Liver (tissue), 9 donors: ENCODE results near the gene UBE2E2. TPM values are rescaled to one million over a fixed set of nuclear protein-coding genes. Genes with fewer than 3 reads are reported as not detected.

Experiments used
- DNase-seq: peaks from one replicate; pipeline ENCODE4 v3.0.0-alpha.2; 2017; ENCODE audit warnings: low spot score
- H3K27ac ChIP-seq, 2 donors: one replicate each; pipeline ENCODE4 v1.7.0; 2013; ENCODE audit warnings: inconsistent platforms in 2 of 2, low read length in 2 of 2, control low read depth in 1 of 2, low read depth in 1 of 2, mild to moderate bottlenecking in 1 of 2
- H3K27me3 ChIP-seq, 4 donors: one replicate each; pipeline versions ENCODE4 v1.6.1 to v1.7.0; 2013; ENCODE audit warnings: low read length in 3 of 4, inconsistent platforms in 1 of 4, mild to moderate bottlenecking in 1 of 4, moderate library complexity in 1 of 4; ENCODE audit not compliant: control insufficient read depth in 4 of 4, insufficient read depth in 4 of 4
- H3K36me3 ChIP-seq, 4 donors: one replicate each; pipeline versions ENCODE4 v1.6.1 to v1.7.0; 2013; ENCODE audit warnings: low read length in 3 of 4, mild to moderate bottlenecking in 3 of 4, low read depth in 1 of 4, moderate library complexity in 1 of 4; ENCODE audit not compliant: control insufficient read depth in 4 of 4, insufficient read depth in 3 of 4
- H3K4me1 ChIP-seq, 4 donors: one replicate each; pipeline versions ENCODE4 v1.6.1 to v1.7.0; 2013; ENCODE audit warnings: low read length in 3 of 4, mild to moderate bottlenecking in 3 of 4, moderate library complexity in 1 of 4; ENCODE audit not compliant: control insufficient read depth in 4 of 4, insufficient read depth in 4 of 4
- H3K4me3 ChIP-seq, 3 donors: one replicate each; pipeline versions ENCODE4 v1.6.1 to v1.7.0; 2013; ENCODE audit warnings: low read length in 3 of 3, control low read depth in 1 of 3, low read depth in 1 of 3, mild to moderate bottlenecking in 1 of 3
- H3K9ac ChIP-seq, 2 donors: one replicate each; pipeline ENCODE4 v1.7.0; 2013; ENCODE audit warnings: low read length in 2 of 2, mild to moderate bottlenecking in 2 of 2, moderate library complexity in 2 of 2, control low read depth in 1 of 2, low read depth in 1 of 2
- H3K9me3 ChIP-seq, 4 donors: one replicate each; pipeline versions ENCODE4 v1.6.1 to v1.7.0; 2013; ENCODE audit warnings: low read length in 3 of 4; ENCODE audit not compliant: control insufficient read depth in 4 of 4
- EGR1 ChIP-seq, 2 donors: IDR thresholded peaks; 2 replicates each; pipeline ENCODE4 v1.6.1; 2016 to 2018; ENCODE audit warnings: antibody characterized with exemption in 2 of 2, low read depth in 2 of 2
- FOXA1 ChIP-seq: IDR thresholded peaks from 2 replicates; pipeline ENCODE4 v1.6.1; 2016; ENCODE audit warnings: antibody characterized with exemption
- FOXA2 ChIP-seq: IDR thresholded peaks from 2 replicates; pipeline ENCODE4 v1.6.1; 2016; ENCODE audit warnings: antibody characterized with exemption
- GABPA ChIP-seq, 2 donors: IDR thresholded peaks in 1 of 2; conservative IDR thresholded peaks in 1 of 2; 2 replicates each; pipeline ENCODE4 v1.6.1; 2016; ENCODE audit warnings: antibody characterized with exemption in 2 of 2, mild to moderate bottlenecking in 1 of 2, moderate library complexity in 1 of 2
- HNF4A ChIP-seq, 2 donors: conservative IDR thresholded peaks; 2 replicates each; pipeline ENCODE4 v1.6.1; 2016; ENCODE audit warnings: antibody characterized with exemption in 2 of 2, mild to moderate bottlenecking in 2 of 2
- HNF4G ChIP-seq: IDR thresholded peaks from 2 replicates; pipeline ENCODE4 v1.6.1; 2016; ENCODE audit warnings: antibody characterized with exemption
- JUND ChIP-seq, 2 donors: IDR thresholded peaks; 2 replicates each; pipeline ENCODE4 v1.6.1; 2016; ENCODE audit warnings: antibody characterized with exemption in 2 of 2
- NR2F2 ChIP-seq: IDR thresholded peaks from 2 replicates; pipeline ENCODE4 v1.6.1; 2016; ENCODE audit warnings: antibody characterized with exemption
- RAD21 ChIP-seq, 2 donors: IDR thresholded peaks; 2 replicates each; pipeline ENCODE4 v1.6.1; 2016; ENCODE audit warnings: antibody characterized with exemption in 2 of 2, mild to moderate bottlenecking in 2 of 2
- RXRA ChIP-seq, 2 donors: IDR thresholded peaks; 2 replicates each; pipeline ENCODE4 v1.6.1; 2017 to 2018; ENCODE audit warnings: antibody characterized with exemption in 2 of 2, mild to moderate bottlenecking in 1 of 2
- SP1 ChIP-seq: IDR thresholded peaks from 2 replicates; pipeline ENCODE4 v1.6.1; 2018; ENCODE audit warnings: antibody characterized with exemption, mild to moderate bottlenecking
- TAF1 ChIP-seq: conservative IDR thresholded peaks from 2 replicates; pipeline ENCODE4 v1.6.1; 2016; ENCODE audit warnings: antibody characterized with exemption, mild to moderate bottlenecking
- YY1 ChIP-seq: IDR thresholded peaks from 2 replicates; pipeline ENCODE4 v1.6.1; 2016; ENCODE audit warnings: antibody characterized with exemption, mild to moderate bottlenecking
- WGBS: extraction: QIAGEN DNeasy Blood & Tissue Kit; methylation state at CpG from one replicate; pipeline ENCODE4 v1.1.7; 2013; 5-methylcytosine and 5-hydroxymethylcytosine counted together
- polyA plus RNA-seq, 2 donors: library from polyadenylated mRNA; stranded (reverse) in 1 of 2; unstranded in 1 of 2; fragments of 200-250 nt in 1 of 2; fragments of >200 nt in 1 of 2; fragmentation: Nextera tagmentation in 1 of 2; extraction: Ambion mirVana in 1 of 2; gene quantifications; one replicate each; pipeline versions ENCODE4 v1.2.1 to v1.2.3, GENCODE V29; 2013 to 2015
- total RNA-seq, 2 donors: library from RNA; depleted of rRNA; stranded (reverse); fragments of >200 nt; gene quantifications; one replicate each; pipeline ENCODE4 v1.2.3, GENCODE V29; 2014
- TF ChIP-seq, protein P1 (sequence below): IDR thresholded peaks from 2 replicates; pipeline ENCODE4 v1.6.1; 2016; ENCODE audit warnings: antibody characterized with exemption
- TF ChIP-seq, protein P2 (sequence below): IDR thresholded peaks from 2 replicates; pipeline ENCODE4 v1.6.1; 2016; ENCODE audit warnings: antibody characterized with exemption, mild to moderate bottlenecking
- TF ChIP-seq, protein P3 (sequence below): IDR thresholded peaks from 2 replicates; pipeline ENCODE4 v1.6.1; 2016; ENCODE audit warnings: antibody characterized with exemption
- TF ChIP-seq, protein P4 (sequence below): fragments of 150-350 bp; IDR thresholded peaks from 2 replicates; pipeline ENCODE4 v1.5.1; 2017; ENCODE audit warnings: improper control_type of control experiment, low read depth, low read length; ENCODE audit not compliant: missing input control
- TF ChIP-seq, protein P5 (sequence below): IDR thresholded peaks from 2 replicates; pipeline ENCODE4 v1.6.1; 2016; ENCODE audit warnings: antibody characterized with exemption
- donor health status: healthy.
- donor health status: healthy.
- donor health status: healthy.
- donor health status: healthy.
- donor health status: healthy.

UBE2E2 gene
- total and polyA plus RNA-seq, 4 donors = 9.0 to 27.8 (median 16.8) TPM

DNA sequence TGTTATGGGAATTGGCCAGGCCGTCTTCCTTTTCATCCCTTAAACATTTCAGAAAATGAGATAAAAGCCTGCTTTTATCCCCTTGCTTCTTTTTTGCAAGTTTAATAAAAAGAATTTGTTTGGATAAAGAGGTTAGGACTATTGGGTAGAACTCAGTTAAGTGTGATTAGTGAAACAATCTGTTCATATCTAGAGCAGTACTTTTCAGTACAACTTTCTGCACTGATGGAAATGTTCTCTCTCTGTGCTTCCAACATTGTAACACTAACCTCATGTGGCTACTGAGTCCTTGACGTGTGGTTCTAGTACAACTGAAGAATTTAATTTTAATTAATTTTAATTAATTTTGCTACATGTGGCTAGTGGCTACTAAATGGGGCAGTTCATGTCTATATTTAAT, 246.9 kb downstream of the UBE2E2 start:
- no peak for DNase-seq
- no peak overlapping the region for H3K27ac ChIP-seq
- no peak overlapping the region for H3K9ac ChIP-seq
- TF ChIP-seq SP1 (no peak), HNF4G (no peak), YY1 (no peak), HNF4A (conservative IDR thresholded peaks at IDR 0.05) (no peak), GABPA (IDR thresholded peaks at IDR 0.05 in 1 of 2, conservative IDR thresholded peaks at IDR 0.05 in 1 of 2) (no peak), NR2F2 (no peak), TAF1 (no peak), JUND (IDR thresholded peaks at IDR 0.05) (no peak), FOXA1 (no peak), RAD21 (IDR thresholded peaks at IDR 0.05) (no peak), EGR1 (IDR thresholded peaks at IDR 0.05; ENCODE audit: low read depth in 2 of 2) (no peak), RXRA (IDR thresholded peaks at IDR 0.05) (no peak), FOXA2 (no peak)
- TF ChIP-seq, protein P1, sequence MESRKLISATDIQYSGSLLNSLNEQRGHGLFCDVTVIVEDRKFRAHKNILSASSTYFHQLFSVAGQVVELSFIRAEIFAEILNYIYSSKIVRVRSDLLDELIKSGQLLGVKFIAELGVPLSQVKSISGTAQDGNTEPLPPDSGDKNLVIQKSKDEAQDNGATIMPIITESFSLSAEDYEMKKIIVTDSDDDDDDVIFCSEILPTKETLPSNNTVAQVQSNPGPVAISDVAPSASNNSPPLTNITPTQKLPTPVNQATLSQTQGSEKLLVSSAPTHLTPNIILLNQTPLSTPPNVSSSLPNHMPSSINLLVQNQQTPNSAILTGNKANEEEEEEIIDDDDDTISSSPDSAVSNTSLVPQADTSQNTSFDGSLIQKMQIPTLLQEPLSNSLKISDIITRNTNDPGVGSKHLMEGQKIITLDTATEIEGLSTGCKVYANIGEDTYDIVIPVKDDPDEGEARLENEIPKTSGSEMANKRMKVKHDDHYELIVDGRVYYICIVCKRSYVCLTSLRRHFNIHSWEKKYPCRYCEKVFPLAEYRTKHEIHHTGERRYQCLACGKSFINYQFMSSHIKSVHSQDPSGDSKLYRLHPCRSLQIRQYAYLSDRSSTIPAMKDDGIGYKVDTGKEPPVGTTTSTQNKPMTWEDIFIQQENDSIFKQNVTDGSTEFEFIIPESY = no peak
- TF ChIP-seq, protein P2, sequence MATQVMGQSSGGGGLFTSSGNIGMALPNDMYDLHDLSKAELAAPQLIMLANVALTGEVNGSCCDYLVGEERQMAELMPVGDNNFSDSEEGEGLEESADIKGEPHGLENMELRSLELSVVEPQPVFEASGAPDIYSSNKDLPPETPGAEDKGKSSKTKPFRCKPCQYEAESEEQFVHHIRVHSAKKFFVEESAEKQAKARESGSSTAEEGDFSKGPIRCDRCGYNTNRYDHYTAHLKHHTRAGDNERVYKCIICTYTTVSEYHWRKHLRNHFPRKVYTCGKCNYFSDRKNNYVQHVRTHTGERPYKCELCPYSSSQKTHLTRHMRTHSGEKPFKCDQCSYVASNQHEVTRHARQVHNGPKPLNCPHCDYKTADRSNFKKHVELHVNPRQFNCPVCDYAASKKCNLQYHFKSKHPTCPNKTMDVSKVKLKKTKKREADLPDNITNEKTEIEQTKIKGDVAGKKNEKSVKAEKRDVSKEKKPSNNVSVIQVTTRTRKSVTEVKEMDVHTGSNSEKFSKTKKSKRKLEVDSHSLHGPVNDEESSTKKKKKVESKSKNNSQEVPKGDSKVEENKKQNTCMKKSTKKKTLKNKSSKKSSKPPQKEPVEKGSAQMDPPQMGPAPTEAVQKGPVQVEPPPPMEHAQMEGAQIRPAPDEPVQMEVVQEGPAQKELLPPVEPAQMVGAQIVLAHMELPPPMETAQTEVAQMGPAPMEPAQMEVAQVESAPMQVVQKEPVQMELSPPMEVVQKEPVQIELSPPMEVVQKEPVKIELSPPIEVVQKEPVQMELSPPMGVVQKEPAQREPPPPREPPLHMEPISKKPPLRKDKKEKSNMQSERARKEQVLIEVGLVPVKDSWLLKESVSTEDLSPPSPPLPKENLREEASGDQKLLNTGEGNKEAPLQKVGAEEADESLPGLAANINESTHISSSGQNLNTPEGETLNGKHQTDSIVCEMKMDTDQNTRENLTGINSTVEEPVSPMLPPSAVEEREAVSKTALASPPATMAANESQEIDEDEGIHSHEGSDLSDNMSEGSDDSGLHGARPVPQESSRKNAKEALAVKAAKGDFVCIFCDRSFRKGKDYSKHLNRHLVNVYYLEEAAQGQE = no peak
- TF ChIP-seq, protein P3, sequence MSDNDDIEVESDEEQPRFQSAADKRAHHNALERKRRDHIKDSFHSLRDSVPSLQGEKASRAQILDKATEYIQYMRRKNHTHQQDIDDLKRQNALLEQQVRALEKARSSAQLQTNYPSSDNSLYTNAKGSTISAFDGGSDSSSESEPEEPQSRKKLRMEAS = no peak
- TF ChIP-seq, protein P4, sequence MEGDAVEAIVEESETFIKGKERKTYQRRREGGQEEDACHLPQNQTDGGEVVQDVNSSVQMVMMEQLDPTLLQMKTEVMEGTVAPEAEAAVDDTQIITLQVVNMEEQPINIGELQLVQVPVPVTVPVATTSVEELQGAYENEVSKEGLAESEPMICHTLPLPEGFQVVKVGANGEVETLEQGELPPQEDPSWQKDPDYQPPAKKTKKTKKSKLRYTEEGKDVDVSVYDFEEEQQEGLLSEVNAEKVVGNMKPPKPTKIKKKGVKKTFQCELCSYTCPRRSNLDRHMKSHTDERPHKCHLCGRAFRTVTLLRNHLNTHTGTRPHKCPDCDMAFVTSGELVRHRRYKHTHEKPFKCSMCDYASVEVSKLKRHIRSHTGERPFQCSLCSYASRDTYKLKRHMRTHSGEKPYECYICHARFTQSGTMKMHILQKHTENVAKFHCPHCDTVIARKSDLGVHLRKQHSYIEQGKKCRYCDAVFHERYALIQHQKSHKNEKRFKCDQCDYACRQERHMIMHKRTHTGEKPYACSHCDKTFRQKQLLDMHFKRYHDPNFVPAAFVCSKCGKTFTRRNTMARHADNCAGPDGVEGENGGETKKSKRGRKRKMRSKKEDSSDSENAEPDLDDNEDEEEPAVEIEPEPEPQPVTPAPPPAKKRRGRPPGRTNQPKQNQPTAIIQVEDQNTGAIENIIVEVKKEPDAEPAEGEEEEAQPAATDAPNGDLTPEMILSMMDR = no peak
- TF ChIP-seq, protein P5, sequence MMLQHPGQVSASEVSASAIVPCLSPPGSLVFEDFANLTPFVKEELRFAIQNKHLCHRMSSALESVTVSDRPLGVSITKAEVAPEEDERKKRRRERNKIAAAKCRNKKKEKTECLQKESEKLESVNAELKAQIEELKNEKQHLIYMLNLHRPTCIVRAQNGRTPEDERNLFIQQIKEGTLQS = no peak
- H3K36me3 ChIP-seq = no peaks in the 10 kb centered on the region
- H3K4me1 ChIP-seq = no peaks in the 10 kb centered on the region
- H3K9me3 ChIP-seq = no peaks in the 10 kb centered on the region
- WGBS = 88% methylated on average over 2 of the region's 2 CpGs
- H3K4me3 ChIP-seq = no peak overlapping the region
- no peaks in the 10 kb centered on the region for H3K27me3 ChIP-seq
